Endothelial cell of umbilical vein (primary cell): ENCODE data around the gene BCL10. TPM values are rescaled to one million over a fixed set of nuclear protein-coding genes. Genes with fewer than 3 reads are reported as not detected.
A peak's percentile ranks its signal among the peaks of the same experiment; 100 is the strongest.

ENCODE experiments used
- BruUV-seq: library from RNA; stranded (reverse); fragments of 400-500 nt; replicated peaks from 2 replicates; lab custom pipeline; 2021; lab: Mats Ljungman, UMichigan
- CTCF ChIA-PET: fragments of 300-600, 350-600 bp; sonication (Branson Sonifier 250); formaldehyde crosslinking; loops from one replicate; lab custom pipeline; 2021; ENCODE audit warnings: antibody characterized with exemption, inconsistent platforms; lab: Charles Lee
- POLR2A ChIA-PET: fragments of 300-600, 350-600 bp; sonication (Branson Sonifier 250); formaldehyde crosslinking; loops from one replicate; lab custom pipeline; 2021; ENCODE audit warnings: antibody characterized with exemption, inconsistent platforms; lab: Charles Lee
- DNase-seq: peaks from one replicate; pipeline ENCODE4 v3.0.0-alpha.2; 2011; ENCODE audit warnings: low read depth, low spot score
- FAIRE-seq: peaks from 2 replicates; lab custom pipeline; 2011; peaks lifted over from hg19 to GRCh38; lab: Jason Lieb, UNC
- H2AFZ ChIP-seq: 2 replicates; pipeline ENCODE4 v1.6.0; 2012; ENCODE audit warnings: low read depth, low read length, control low read depth, inconsistent platforms
- H3K27ac ChIP-seq: 2 replicates; pipeline ENCODE4 v1.5.1; 2011; ENCODE audit warnings: low read depth, mild to moderate bottlenecking, control low read depth, low read length, moderate library complexity; ENCODE audit not compliant: insufficient read depth
- H3K27me3 ChIP-seq, 2 experiments: 2 replicates each; pipeline versions ENCODE4 v1.6.0 to v1.6.1; 2011; ENCODE audit warnings: low read length in 2 of 2, mixed read lengths in 1 of 2; ENCODE audit not compliant: control insufficient read depth in 2 of 2, insufficient read depth in 2 of 2
- H3K36me3 ChIP-seq, 2 experiments: 2 replicates in 1 of 2; 3 replicates in 1 of 2; pipeline ENCODE4 v1.5.1; 2011; ENCODE audit warnings: low read length in 2 of 2, mild to moderate bottlenecking in 1 of 2, moderate library complexity in 1 of 2; ENCODE audit not compliant: control insufficient read depth in 2 of 2, insufficient read depth in 2 of 2; ENCODE audit errors: extremely low read depth in 1 of 2
- H3K4me1 ChIP-seq: 3 replicates; pipeline ENCODE4 v1.5.1; 2011; ENCODE audit warnings: mild to moderate bottlenecking, low read length; ENCODE audit not compliant: control insufficient read depth, insufficient read depth; ENCODE audit errors: extremely low read depth
- H3K4me2 ChIP-seq: 2 replicates; pipeline ENCODE4 v1.6.1; 2011; ENCODE audit warnings: low read length, control low read depth, mixed read lengths; ENCODE audit not compliant: insufficient read depth
- H3K4me3 ChIP-seq, 3 experiments: fragments of 200-600 bp in 1 of 3; sonication (generic), shearing (Covaris generic) in 1 of 3; replicated peaks in 1 of 3; 2 replicates each; pipeline ENCODE4 v1.5.1; 2011 to 2016; ENCODE audit warnings: control low read depth in 3 of 3, low read length in 3 of 3, mild to moderate bottlenecking in 2 of 3, inconsistent platforms in 1 of 3, low read depth in 1 of 3, moderate library complexity in 1 of 3; ENCODE audit not compliant: insufficient read depth in 1 of 3
- H3K79me2 ChIP-seq: 2 replicates; pipeline ENCODE4 v1.6.0; 2012; ENCODE audit warnings: low read length, inconsistent platforms; ENCODE audit not compliant: control insufficient read depth, insufficient read depth
- H3K9ac ChIP-seq: replicated peaks from 2 replicates; pipeline ENCODE3; 2011; ENCODE audit warnings: low read length, control low read depth; ENCODE audit not compliant: insufficient read depth; ENCODE audit errors: extremely low read depth
- H3K9me1 ChIP-seq: replicated peaks from 3 replicates; pipeline ENCODE4 v1.6.0; 2011; ENCODE audit warnings: mild to moderate bottlenecking, low read length; ENCODE audit not compliant: control insufficient read depth, insufficient read depth; ENCODE audit errors: extremely low read depth
- H3K9me3 ChIP-seq: replicated peaks from 2 replicates; pipeline ENCODE4 v1.5.1; 2012; ENCODE audit warnings: low read length, inconsistent platforms; ENCODE audit not compliant: control insufficient read depth, insufficient read depth
- H4K20me1 ChIP-seq: replicated peaks from 2 replicates; pipeline ENCODE3; 2011; ENCODE audit warnings: mild to moderate bottlenecking, low read length; ENCODE audit not compliant: control insufficient read depth, insufficient read depth; ENCODE audit errors: extremely low read depth
- FOS ChIP-seq: IDR thresholded peaks from 2 replicates; pipeline ENCODE4 v1.6.1; 2011; ENCODE audit warnings: mild to moderate bottlenecking, low read length, moderate library complexity, borderline replicate concordance; ENCODE audit not compliant: insufficient read depth
- POLR2AphosphoS5 ChIP-seq: IDR thresholded peaks from 2 replicates; pipeline ENCODE4 v1.6.1; 2012; ENCODE audit warnings: low read depth, mild to moderate bottlenecking, control low read depth, low read length, moderate library complexity; ENCODE audit not compliant: insufficient read depth
- dilution Hi-C: fragments of 300-500 bp; cut with MboI; formaldehyde crosslinking; loops from one replicate; pipeline ENCODE4 v1.15.0; 2019; ENCODE audit warnings: low sequenced_read_pairs; ENCODE audit not compliant: extremely low pct_ligation_motif_present
- intact Hi-C: fragments of 100-400 bp; cut with micrococcal nuclease; formaldehyde crosslinking; loops from one replicate; pipeline ENCODE4 v1.10.0; 2022
- polyA plus RNA-seq, 4 experiments: library from polyadenylated mRNA; depleted of rRNA in 3 of 4; stranded (reverse) in 3 of 4; unstranded in 1 of 4; fragments of >200 nt; gene quantifications; 2 replicates each; pipeline versions ENCODE4 v1.2.1 to v1.2.3, GENCODE V29; 2011 to 2012; ENCODE audit warnings: missing spikeins in 1 of 4
- total RNA-seq: library from RNA; stranded (reverse); gene quantifications from 2 replicates; pipeline ENCODE4 v1.2.3, GENCODE V29; 2021
- TF ChIP-seq, protein P1 (sequence below), 2 donors: IDR thresholded peaks; 1 replicate in 1 of 2; 2 replicates in 1 of 2; pipeline ENCODE4 v1.5.1; 2011; ENCODE audit warnings: low read length in 2 of 2, mild to moderate bottlenecking in 2 of 2, moderate library complexity in 2 of 2, control low read depth in 1 of 2, inconsistent platforms in 1 of 2, low read depth in 1 of 2; ENCODE audit not compliant: insufficient read depth in 1 of 2; ENCODE audit errors: extremely low read depth in 1 of 2

Gene BCL10
- total and polyA plus RNA-seq, 2 donors (not counting 3 experiments of a cell fraction or from before 2014, with no cell fraction given) = 16.1 to 78.6 TPM

DNA sequence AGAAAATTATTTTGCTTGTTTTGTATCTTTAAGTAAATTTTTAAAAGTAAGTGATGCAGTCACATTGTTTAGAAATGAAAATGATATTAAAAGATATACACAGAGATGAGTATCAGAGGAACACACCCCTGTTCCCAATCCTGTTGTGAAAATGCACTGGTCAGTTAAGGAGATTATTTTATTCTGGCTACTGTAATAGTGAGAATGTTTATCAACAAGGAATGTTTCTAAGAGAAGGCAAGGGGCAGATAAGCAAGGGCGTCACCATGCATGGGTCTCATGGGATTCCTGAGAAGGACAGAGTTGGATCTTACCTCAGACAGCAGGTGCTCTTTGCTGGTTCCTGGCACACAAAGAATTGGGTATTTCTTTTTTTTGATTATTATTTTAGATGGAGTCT is 38.8 kb downstream of the BCL10 start:
- no peak overlapping the region for H3K27ac ChIP-seq
- no peaks in the 10 kb centered on the region for H3K36me3 ChIP-seq
- peaks cover 4 to 8% of the 10 kb centered on the region in 2 experiments for H3K27me3 ChIP-seq
- no peak for DNase-seq
- peaks cover 5% of the 10 kb centered on the region for H3K4me1 ChIP-seq
- no peaks in the 10 kb centered on the region for H3K9me1 ChIP-seq
- dilution Hi-C loops = no loop called here
- no peaks in the 10 kb centered on the region for H3K9me3 ChIP-seq
- H3K9ac ChIP-seq = no peak overlapping the region
- no peak for FAIRE-seq
- no peak overlapping the region for H3K4me3 ChIP-seq
- CTCF ChIA-PET = no interaction called here
- no TSS peak for BruUV-seq
- H2AFZ ChIP-seq = no peak overlapping the region
- no peak for TF ChIP-seq POLR2AphosphoS5
- intact Hi-C loops = no loop called here
- H4K20me1 ChIP-seq = no peaks in the 10 kb centered on the region
- no peak overlapping the region for H3K4me2 ChIP-seq
- POLR2A ChIA-PET = no interaction called here
- no peaks in the 10 kb centered on the region for H3K79me2 ChIP-seq

DNA sequence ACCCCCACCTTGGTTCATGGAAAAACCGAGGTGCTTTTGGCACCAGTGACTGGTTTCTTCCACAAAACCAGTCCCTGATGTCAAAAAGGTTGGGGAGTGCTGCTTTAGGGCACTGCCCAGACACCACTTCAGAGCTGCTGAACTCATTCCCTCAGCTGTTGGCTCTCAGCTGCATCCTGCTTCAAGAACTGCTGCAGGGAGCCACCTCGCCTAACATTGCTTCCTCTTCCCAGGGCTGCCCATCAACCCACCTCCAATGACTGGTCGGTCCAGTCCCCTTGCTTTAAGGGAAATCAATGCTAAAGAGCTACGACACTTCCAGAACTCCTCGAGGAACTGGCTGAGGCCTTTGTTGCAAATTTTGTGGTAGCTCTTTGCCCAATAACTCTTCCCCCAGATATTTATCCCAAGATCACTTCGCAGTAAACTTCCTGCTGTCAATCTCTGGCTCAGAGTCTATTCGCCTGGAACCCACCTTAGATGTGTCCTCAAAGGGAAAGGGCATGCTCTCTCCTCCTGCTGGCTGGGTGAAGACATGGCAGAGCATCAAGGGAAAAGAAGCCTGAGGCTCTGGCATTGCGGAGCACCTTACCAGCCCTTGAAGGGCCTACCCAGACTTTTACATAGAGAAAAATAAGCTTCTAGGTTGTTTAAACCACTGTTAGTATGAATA is 46.0 kb downstream of the BCL10 start:
- Histone ChIP-seq H3K36me3 (no peaks in the 10 kb centered on the region), H3K27me3 (peaks cover 3 to 9% of the 10 kb centered on the region in 2 experiments), H3K4me3 (no peak overlapping the region), H3K79me2 (no peaks in the 10 kb centered on the region), H3K9ac (no peak overlapping the region), H3K9me3 (no peaks in the 10 kb centered on the region), H3K27ac (no peak overlapping the region), H3K4me1 (no peaks in the 10 kb centered on the region), H4K20me1 (no peaks in the 10 kb centered on the region), H3K4me2 (no peak overlapping the region), H3K9me1 (no peaks in the 10 kb centered on the region), H2AFZ (no peak overlapping the region)
- FAIRE-seq (no peak), DNase-seq (no peak)
- intact Hi-C loops = no loop called here
- ChIA-PET CTCF (interaction anchor here (1.3 to 3.0 kb wide), 5 partner anchors 10 to 285 kb away, joined by 7 to 14 read pairs (median 9); no protein-coding TSS in a partner anchor), POLR2A (no interaction called here)
- TF ChIP-seq FOS = no peak
- TF ChIP-seq, protein P1, sequence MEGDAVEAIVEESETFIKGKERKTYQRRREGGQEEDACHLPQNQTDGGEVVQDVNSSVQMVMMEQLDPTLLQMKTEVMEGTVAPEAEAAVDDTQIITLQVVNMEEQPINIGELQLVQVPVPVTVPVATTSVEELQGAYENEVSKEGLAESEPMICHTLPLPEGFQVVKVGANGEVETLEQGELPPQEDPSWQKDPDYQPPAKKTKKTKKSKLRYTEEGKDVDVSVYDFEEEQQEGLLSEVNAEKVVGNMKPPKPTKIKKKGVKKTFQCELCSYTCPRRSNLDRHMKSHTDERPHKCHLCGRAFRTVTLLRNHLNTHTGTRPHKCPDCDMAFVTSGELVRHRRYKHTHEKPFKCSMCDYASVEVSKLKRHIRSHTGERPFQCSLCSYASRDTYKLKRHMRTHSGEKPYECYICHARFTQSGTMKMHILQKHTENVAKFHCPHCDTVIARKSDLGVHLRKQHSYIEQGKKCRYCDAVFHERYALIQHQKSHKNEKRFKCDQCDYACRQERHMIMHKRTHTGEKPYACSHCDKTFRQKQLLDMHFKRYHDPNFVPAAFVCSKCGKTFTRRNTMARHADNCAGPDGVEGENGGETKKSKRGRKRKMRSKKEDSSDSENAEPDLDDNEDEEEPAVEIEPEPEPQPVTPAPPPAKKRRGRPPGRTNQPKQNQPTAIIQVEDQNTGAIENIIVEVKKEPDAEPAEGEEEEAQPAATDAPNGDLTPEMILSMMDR (IDR thresholded peaks at IDR 0.05; ENCODE audit: extremely low read depth in 1 of 2, insufficient read depth in 1 of 2, low read depth in 1 of 2, low read length in 2 of 2) = peak; percentile 15 to 31
- dilution Hi-C loops = no loop called here
- no TSS peak for BruUV-seq
